H1 (cell line): Measurements from ENCODE around the gene MAPKAP1.

Source experiments
- ASH2L ChIP-seq: fragments of 200-600, 300-600 bp; sonication (generic); IDR thresholded peaks from one replicate; pipeline ENCODE4 v1.7.1; 2017; ENCODE audit warnings: low read length
- BACH1 ChIP-seq: IDR thresholded peaks from 2 replicates; pipeline ENCODE4 v1.6.1; 2012; ENCODE audit warnings: low read length, improper control_type of control experiment
- EZH2 ChIP-seq: fragments of 200-600 bp; sonication (generic); IDR thresholded peaks from 2 replicates; pipeline ENCODE4 v1.7.1; 2012; ENCODE audit warnings: low read depth, mild to moderate bottlenecking, moderate library complexity, low read length, inconsistent platforms; ENCODE audit not compliant: severe bottlenecking
- GTF2F1 ChIP-seq: IDR thresholded peaks from 2 replicates; pipeline ENCODE4 v1.6.1; 2012; ENCODE audit warnings: low read depth, low read length, improper control_type of control experiment, borderline replicate concordance
- NRF1 ChIP-seq: IDR thresholded peaks from 2 replicates; pipeline ENCODE4 v1.6.1; 2011; ENCODE audit warnings: mild to moderate bottlenecking, low read depth, low read length, improper control_type of control experiment
- POLR2AphosphoS5 ChIP-seq: IDR thresholded peaks from 2 replicates; pipeline ENCODE4 v1.6.1; 2011; ENCODE audit warnings: low read depth, low read length
- RAD21 ChIP-seq, 2 experiments: IDR thresholded peaks in 1 of 2; conservative IDR thresholded peaks in 1 of 2; 2 replicates each; pipeline ENCODE4 v1.6.1; 2011; ENCODE audit warnings: low read depth in 2 of 2, low read length in 2 of 2, improper control_type of control experiment in 1 of 2, inconsistent platforms in 1 of 2, mild to moderate bottlenecking in 1 of 2, moderate library complexity in 1 of 2
- RFX5 ChIP-seq: IDR thresholded peaks from 2 replicates; pipeline ENCODE4 v1.6.1; 2011; ENCODE audit warnings: low read depth, low read length, improper control_type of control experiment, borderline replicate concordance
- RNF2 ChIP-seq: fragments of 200-900, 300-1000 bp; sonication (generic); IDR thresholded peaks from 2 replicates; pipeline ENCODE4 v1.7.1; 2016; ENCODE audit warnings: borderline replicate concordance, low read depth, mild to moderate bottlenecking, antibody characterized with exemption, low read length; ENCODE audit not compliant: poor library complexity, severe bottlenecking; ENCODE audit errors: missing control alignments
- SRF ChIP-seq: IDR thresholded peaks from 2 replicates; pipeline ENCODE4 v1.6.1; 2011; ENCODE audit warnings: mild to moderate bottlenecking, low read depth, low read length, moderate library complexity
- ZNF274 ChIP-seq: IDR thresholded peaks from 2 replicates; pipeline ENCODE4 v1.7.0; 2012; ENCODE audit warnings: low read length, borderline replicate concordance; ENCODE audit errors: extremely low read depth

GRCh38 chr9:125554726-125555125, 152.3 kb downstream of the MAPKAP1 start:
- TF ChIP-seq SRF = no peak
- TF ChIP-seq RNF2 = no peak
- TF ChIP-seq ZNF274 = no peak
- no peak for TF ChIP-seq GTF2F1
- no peak for TF ChIP-seq POLR2AphosphoS5
- no peak for TF ChIP-seq ASH2L
- TF ChIP-seq EZH2 = no peak
- no peak for TF ChIP-seq RAD21 (IDR thresholded peaks at IDR 0.05 in 1 of 2, conservative IDR thresholded peaks at IDR 0.05 in 1 of 2; ENCODE audit: low read depth in 2 of 2, low read length in 2 of 2)
- TF ChIP-seq RFX5 = no peak
- TF ChIP-seq BACH1 = no peak
- TF ChIP-seq NRF1 = no peak
